ENCODE results near the gene GSG1L. TPM values are rescaled to one million over a fixed set of nuclear protein-coding genes. Genes with fewer than 3 reads are reported as not detected.

GSG1L gene
- total RNA-seq, 1 donor from 2014 or later: not detected

DNA sequence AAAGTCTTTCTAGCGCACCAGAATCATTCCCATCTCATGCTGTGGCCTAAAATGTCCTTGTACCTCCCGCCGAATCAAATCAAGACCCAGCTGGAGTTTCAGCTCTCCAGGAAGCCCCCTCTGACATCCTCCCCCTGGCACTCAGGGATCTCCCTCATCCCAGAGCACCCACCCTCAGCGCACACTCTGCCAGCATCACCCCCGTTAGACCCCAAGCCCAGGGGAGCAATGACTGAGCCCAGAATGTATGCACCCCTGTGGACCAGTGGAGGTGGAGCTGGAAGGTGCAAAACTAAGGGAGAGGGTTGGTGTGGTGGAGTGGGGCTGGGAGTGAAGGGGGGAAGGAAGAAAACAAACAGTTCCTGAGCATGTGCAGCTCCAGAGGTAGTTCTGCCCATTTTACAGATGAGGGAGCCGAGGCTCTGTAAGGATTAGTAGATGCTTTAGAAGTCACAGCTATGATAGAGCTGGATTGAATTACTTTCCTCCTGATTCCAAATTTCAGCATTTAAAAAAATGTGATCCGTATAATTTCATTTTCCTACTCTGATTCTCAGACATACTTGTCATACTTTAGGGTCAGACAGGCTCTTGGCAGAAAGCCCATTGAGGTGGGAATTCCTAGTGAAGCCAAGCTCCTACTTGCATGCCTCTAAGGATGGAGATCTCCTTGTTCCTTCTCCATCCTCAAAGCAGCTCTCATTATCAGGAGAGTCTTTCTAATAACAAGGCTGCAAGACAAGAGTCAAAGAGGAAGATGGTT lies 270.8 kb downstream of the GSG1L start:
- no peak for DNase-seq (ENCODE audit: low read depth, low spot score)

GRCh38 chr16:27791404-27791719 lies 272.2 kb downstream of the GSG1L start:
- no peak for DNase-seq (ENCODE audit: low read depth, low spot score)

DNA sequence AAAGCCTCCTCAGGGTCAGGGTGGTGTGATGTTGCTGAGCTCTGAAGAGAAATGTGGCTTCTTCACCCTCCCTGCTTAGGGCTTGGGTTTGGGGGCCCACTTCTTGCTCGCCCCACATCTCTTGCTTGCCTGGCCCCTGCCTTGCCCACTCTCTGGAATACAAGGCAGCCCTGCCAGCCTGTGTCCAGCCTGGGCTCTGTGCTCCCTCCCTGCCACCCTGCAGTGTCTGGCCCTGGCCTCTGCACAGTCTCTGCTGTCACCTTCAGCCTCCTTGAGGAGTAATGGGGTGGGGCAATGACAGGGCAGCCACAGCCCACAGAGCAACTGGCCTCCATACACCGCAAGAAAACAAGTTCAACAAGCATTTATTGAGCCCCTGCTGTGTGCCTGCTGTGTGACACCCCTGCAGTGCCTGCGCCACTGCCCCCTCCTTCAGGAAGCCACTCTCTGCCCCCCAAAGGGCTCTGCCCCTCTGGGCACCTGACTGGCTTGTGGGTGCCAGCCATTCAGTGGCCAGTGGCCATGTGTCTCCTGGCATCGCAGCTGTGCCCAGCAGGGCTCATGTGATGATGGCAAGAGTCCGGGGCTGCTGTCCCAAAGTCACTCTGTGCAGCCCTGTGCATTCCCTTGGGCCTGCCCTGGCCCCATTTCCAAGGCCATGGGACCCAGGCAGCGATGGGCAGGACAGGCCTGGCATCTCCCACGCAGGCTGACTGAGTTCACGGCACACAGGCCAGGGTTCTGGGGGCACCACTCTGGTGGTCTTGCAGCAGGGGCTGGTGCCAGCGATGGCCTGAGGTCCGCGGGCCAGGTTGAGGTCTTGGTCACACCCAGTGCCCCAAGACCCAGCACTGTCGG lies 272.7 kb downstream of the GSG1L start:
- DNase-seq (ENCODE audit: low read depth, low spot score): no peak

- DNase-seq (ENCODE audit: low read depth, low spot score): no peak
These were observed 273.8 kb downstream of the GSG1L start for GRCh38 chr16:27789595-27790241.

- DNase-seq (ENCODE audit: low read depth, low spot score): no peak
These were observed 274.4 kb downstream of the GSG1L start for GRCh38 chr16:27789150-27789549.

GRCh38 chr16:27787665-27788064 lies 275.8 kb downstream of the GSG1L start:
- no peak for DNase-seq (ENCODE audit: low read depth, low spot score)

- no peak for DNase-seq (ENCODE audit: low read depth, low spot score)
These were observed 276.4 kb downstream of the GSG1L start for GRCh38 chr16:27786923-27787625.

GRCh38 chr16:27786221-27786922 lies 277.1 kb downstream of the GSG1L start:
- no peak for DNase-seq (ENCODE audit: low read depth, low spot score)

- DNase-seq (ENCODE audit: low read depth, low spot score): no peak
These were observed 278.2 kb downstream of the GSG1L start for GRCh38 chr16:27785307-27785678.

DNA sequence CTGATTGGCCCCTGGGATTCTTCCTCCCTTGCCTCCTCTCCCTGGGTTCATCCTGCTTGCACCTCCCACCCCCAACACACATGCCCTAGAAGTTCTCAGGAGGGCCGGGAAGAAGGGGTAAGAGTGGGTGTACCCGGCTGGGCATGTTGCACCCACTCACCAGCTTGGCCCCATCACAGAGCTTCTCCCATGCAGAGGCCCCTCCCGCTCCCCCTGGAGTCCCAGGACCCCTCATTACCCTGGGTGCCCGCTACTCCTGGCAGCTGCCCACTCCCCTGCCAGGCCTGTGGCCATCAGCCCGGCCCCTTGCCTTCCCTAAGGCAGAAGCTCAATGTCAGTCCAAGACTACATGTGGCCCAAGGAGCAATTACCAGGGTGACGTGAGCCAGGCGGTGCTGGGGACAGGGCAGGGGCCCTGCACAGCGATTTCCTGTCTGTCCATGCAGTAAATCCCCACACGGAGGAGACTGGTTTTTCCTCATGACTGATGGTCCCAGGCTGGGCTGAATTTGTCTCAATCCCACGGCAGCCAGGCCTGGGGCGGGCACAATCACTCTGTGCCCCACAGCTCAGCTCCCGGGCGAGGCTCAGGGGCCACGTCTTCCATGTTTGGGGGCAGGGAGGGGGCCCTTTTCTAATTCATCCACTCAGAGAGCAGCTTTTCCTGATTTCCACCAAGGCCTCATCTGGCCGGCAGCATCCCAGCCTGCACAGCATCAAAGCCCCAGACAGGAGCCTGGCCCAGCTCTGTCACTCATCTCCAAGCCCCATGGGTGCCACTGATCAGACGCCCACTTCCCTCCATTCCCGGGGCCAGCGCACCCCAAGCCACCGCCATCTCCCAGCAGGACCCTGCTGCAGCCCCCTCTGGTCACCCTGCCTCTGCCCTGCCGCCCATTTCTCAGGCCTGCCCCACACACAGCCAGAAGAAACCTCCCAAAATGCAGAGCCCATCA lies 278.9 kb downstream of the GSG1L start:
- no peak for DNase-seq (ENCODE audit: low read depth, low spot score)

- no peak for DNase-seq (ENCODE audit: low read depth, low spot score)
These were observed 281.3 kb downstream of the GSG1L start for GRCh38 chr16:27781981-27782880.

DNA sequence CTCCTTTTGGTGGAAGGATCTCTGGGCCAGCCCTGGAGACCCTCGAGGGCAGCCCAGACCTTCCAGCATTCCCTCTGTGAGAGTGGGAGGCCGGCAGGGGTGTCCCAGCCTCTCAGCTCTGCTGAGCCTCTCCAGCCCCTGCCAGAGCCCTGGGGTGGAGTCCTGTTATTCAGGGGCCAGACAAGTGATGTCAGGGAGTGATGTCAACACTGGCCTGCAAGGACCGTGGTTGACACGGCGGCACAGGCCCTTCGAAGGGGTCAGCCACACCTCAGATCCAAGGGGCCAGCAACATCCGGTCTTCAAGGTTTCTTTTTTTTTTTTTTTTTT lies 282.4 kb downstream of the GSG1L start:
- DNase-seq (ENCODE audit: low read depth, low spot score): no peak

- no peak for DNase-seq (ENCODE audit: low read depth, low spot score)
These were observed 282.9 kb downstream of the GSG1L start for GRCh38 chr16:27780468-27781194.

DNA sequence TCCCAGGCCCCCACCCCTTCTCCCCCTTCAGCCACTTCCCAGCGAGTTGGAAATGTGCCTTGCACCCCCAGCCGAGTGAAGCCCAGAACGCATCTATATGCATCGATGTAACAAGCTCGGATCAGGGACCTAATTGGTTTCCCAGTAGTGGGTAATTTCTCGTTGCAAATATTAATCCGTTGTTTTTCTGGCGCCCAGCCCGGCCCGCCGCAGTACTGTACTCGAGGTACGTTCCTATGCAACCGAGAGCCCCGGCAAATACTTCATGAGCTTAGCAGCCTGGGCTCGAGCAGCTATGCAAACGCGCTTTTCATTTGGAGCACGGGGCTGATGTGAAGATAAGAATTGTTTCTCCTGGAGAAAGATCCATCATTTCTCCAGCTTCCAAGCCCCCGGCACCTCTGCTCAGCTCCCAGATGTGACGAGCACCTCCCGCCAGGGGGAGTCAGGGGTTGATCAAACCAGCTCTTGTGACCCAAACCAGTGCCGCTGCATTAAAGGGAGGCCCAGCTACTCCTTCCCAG lies 283.8 kb downstream of the GSG1L start:
- no peak for DNase-seq (ENCODE audit: low read depth, low spot score)

GRCh38 chr16:27778926-27779570 lies 284.5 kb downstream of the GSG1L start:
- no peak for DNase-seq (ENCODE audit: low read depth, low spot score)

GRCh38 chr16:27778171-27778925 lies 285.2 kb downstream of the GSG1L start:
- DNase-seq (ENCODE audit: low read depth, low spot score): no peak

- DNase-seq (ENCODE audit: low read depth, low spot score): no peak
These were observed 286.0 kb downstream of the GSG1L start for GRCh38 chr16:27777527-27777926.

All from pulmonary artery endothelial cell (primary cell).